ENCODE results near the gene SEMA4B.

GRCh38 chr15:90181776-90182175 lies 19.4 kb upstream of the SEMA4B start:
- TF ChIP-seq CTCF (IDR thresholded peaks at IDR 0.05) (no peak), POLR2A (IDR thresholded peaks at IDR 0.05) (no peak)

Measured in Peyer's patch (tissue), 4 donors.